Measurements from ENCODE around the gene SLC35F1. TPM values are rescaled to one million over a fixed set of nuclear protein-coding genes. Genes with fewer than 3 reads are reported as not detected.

SLC35F1 gene
- total and polyA plus RNA-seq, 7 donors = 0.04 to 0.32 (median 0.14) TPM; not detected in 1

- Histone ChIP-seq H3K27me3 (ENCODE audit: insufficient read depth in 3 of 3, low read length in 2 of 3) (peaks cover 0 to 2% (median 0%) of the 10 kb centered on the region in 3 donors), H3K4me1 (no peaks in the 10 kb centered on the region), H3K27ac (no peak overlapping the region), H3K4me3 (no peak overlapping the region), H3K9me3 (no peaks in the 10 kb centered on the region), H3K36me3 (ENCODE audit: insufficient read depth in 1 of 2, low read depth in 1 of 2) (no peaks in the 10 kb centered on the region)
- WGBS, 3 donors = 81 to 93% (median 85%) methylated on average over 4 of the region's 4 CpGs
- intact Hi-C loops (cut with DNase I) = no loop called here
- no peak for TF ChIP-seq CTCF (IDR thresholded peaks at IDR 0.05)
- DNase-seq (no peak), ATAC-seq (no peak)
These were observed 362.6 kb downstream of the SLC35F1 start for GRCh38 chr6:118269659-118270058.

GRCh38 chr6:118277631-118278030 is 370.6 kb downstream of the SLC35F1 start:
- no peak for TF ChIP-seq CTCF (IDR thresholded peaks at IDR 0.05)
- Histone ChIP-seq H3K27me3 (ENCODE audit: insufficient read depth in 3 of 3, low read length in 2 of 3) (peaks cover 0 to 2% (median 0%) of the 10 kb centered on the region in 3 donors), H3K36me3 (ENCODE audit: insufficient read depth in 1 of 2, low read depth in 1 of 2) (no peaks in the 10 kb centered on the region), H3K9me3 (no peaks in the 10 kb centered on the region), H3K27ac (no peak overlapping the region), H3K4me1 (no peaks in the 10 kb centered on the region), H3K4me3 (no peak overlapping the region)
- intact Hi-C loops (cut with DNase I) = no loop called here
- ATAC-seq (no peak), DNase-seq (no peak)
- WGBS, 3 donors = 30 to 47% (median 40%) methylated on average over 1 of the region's 1 CpG

GRCh38 chr6:118280210-118280609 is 373.1 kb downstream of the SLC35F1 start:
- no peaks in the 10 kb centered on the region for H3K27me3 ChIP-seq (ENCODE audit: insufficient read depth in 3 of 3, low read length in 2 of 3)
- no peak overlapping the region for H3K4me3 ChIP-seq
- no peaks in the 10 kb centered on the region for H3K9me3 ChIP-seq
- no peak overlapping the region for H3K27ac ChIP-seq
- no peak for TF ChIP-seq CTCF (IDR thresholded peaks at IDR 0.05)
- ATAC-seq (no peak), DNase-seq (no peak)
- H3K4me1 ChIP-seq = peaks cover 11% of the 10 kb centered on the region
- intact Hi-C loops (cut with DNase I) = loop anchor here (5.0 to 10.0 kb wide), 5 partner anchors 335 to 522 kb away; no protein-coding TSS in a partner anchor
- no peaks in the 10 kb centered on the region for H3K36me3 ChIP-seq (ENCODE audit: insufficient read depth in 1 of 2, low read depth in 1 of 2)
- 69 to 79% (median 75%) methylated on average over 2 of the region's 2 CpGs for WGBS, 3 donors

- H3K9me3 ChIP-seq = no peaks in the 10 kb centered on the region
- ATAC-seq (no peak), DNase-seq (no peak)
- intact Hi-C loops (cut with DNase I) = loop anchor here (5.0 to 10.0 kb wide), 5 partner anchors 334 to 521 kb away; no protein-coding TSS in a partner anchor
- H3K4me1 ChIP-seq = peaks cover 15% of the 10 kb centered on the region
- H3K4me3 ChIP-seq = no peak overlapping the region
- H3K27ac ChIP-seq = no peak overlapping the region
- no peaks in the 10 kb centered on the region for H3K36me3 ChIP-seq (ENCODE audit: insufficient read depth in 1 of 2, low read depth in 1 of 2)
- TF ChIP-seq CTCF (IDR thresholded peaks at IDR 0.05) = no peak
- H3K27me3 ChIP-seq (ENCODE audit: insufficient read depth in 3 of 3, low read length in 2 of 3) = no peaks in the 10 kb centered on the region
These were observed 374.2 kb downstream of the SLC35F1 start for GRCh38 chr6:118281291-118281690.

GRCh38 chr6:118283766-118284165 is 376.7 kb downstream of the SLC35F1 start:
- WGBS, 3 donors = 16 to 28% (median 22%) methylated on average over 8 of the region's 8 CpGs
- peak overlapping the region; percentile 35 for H3K4me3 ChIP-seq
- no peaks in the 10 kb centered on the region for H3K9me3 ChIP-seq
- peaks cover 16% of the 10 kb centered on the region for H3K4me1 ChIP-seq
- intact Hi-C loops (cut with DNase I) = loop anchor here (1.0 to 10.0 kb wide), 8 partner anchors 226 to 519 kb away; no protein-coding TSS in a partner anchor
- H3K27me3 ChIP-seq (ENCODE audit: insufficient read depth in 3 of 3, low read length in 2 of 3) = no peaks in the 10 kb centered on the region
- peak; percentile 71 to 90 (median 78) for ATAC-seq
- H3K36me3 ChIP-seq (ENCODE audit: insufficient read depth in 1 of 2, low read depth in 1 of 2) = no peaks in the 10 kb centered on the region
- H3K27ac ChIP-seq = no peak overlapping the region
- TF ChIP-seq CTCF (IDR thresholded peaks at IDR 0.05) = peak; percentile 80
- DNase-seq = no peak
